ENCODE results near the gene MRPS15.

DNA sequence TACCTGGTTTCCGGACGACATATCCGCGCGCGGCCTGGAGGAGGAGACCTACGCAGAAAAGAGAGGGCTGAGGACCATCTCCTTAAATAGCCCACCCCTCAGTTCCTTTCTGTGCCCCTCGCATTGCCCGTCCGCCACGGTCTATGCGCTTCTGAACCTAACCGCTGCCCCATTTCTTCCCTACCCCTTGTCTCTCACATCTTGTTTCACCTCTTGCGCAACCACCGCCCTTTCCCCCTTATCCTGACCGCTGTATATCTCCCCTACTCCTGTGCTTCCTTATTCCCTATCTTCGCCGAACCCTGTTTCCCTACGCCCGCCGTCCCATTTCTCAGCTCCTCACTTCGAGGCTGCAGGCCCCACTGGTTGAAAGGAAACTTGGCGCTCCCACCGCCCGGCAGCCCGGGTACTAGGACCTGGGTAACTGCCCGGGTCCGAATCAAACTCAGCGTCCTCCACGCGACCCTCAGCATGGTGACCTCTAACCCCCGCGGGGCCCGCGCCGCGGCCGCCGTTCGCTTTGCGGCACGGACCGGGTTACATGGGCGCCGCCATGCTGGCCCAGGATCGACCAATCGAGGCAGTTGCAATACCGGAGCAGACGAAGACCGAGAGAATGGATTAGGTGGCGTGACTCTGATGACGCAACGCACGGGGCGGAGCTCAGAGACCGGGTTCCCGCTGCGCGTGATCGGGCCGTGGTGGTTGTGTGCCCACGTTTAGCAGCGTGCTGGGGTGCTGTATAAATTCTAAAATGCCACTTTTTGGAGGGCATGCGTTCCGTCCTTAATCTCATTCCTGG, at the start of gene MRPS15:
- no peak for TF ChIP-seq CTCF (IDR thresholded peaks at IDR 0.05 in 4 of 5, conservative IDR thresholded peaks at IDR 0.05 in 1 of 5)
- TF ChIP-seq POLR2A (IDR thresholded peaks at IDR 0.05), result peak; percentile 74 to 78
